Fibroblast of lung (primary cell): ENCODE results near the gene SRRM3. TPM values are rescaled to one million over a fixed set of nuclear protein-coding genes. Genes with fewer than 3 reads are reported as not detected.
A peak's percentile ranks its signal among the peaks of the same experiment; 100 is the strongest.
"Not testable (repeated sequence)": the region's sequence is repeated elsewhere in the genome, so short reads cannot be mapped to it uniquely, and the experiment has no call there.

ENCODE experiments used
- DNase-seq, 2 donors: peaks; one replicate each; pipeline versions ENCODE4 v3.0.0 to v3.0.0-alpha.2; 2010; ENCODE audit warnings: low read depth in 2 of 2
- H2AFZ ChIP-seq: 2 replicates; pipeline ENCODE4 v1.5.1; 2012; ENCODE audit warnings: low read length, control low read depth, inconsistent platforms
- H3K27ac ChIP-seq: 2 replicates; pipeline ENCODE4 v1.5.1; 2011; ENCODE audit warnings: low read length, control low read depth; ENCODE audit not compliant: insufficient read depth
- H3K27me3 ChIP-seq: 2 replicates; pipeline ENCODE4 v1.5.1; 2011; ENCODE audit warnings: mild to moderate bottlenecking, low read length; ENCODE audit not compliant: control insufficient read depth, insufficient read depth
- H3K36me3 ChIP-seq: 2 replicates; pipeline ENCODE4 v1.5.1; 2011; ENCODE audit warnings: low read length; ENCODE audit not compliant: control insufficient read depth, insufficient read depth
- H3K4me1 ChIP-seq: 2 replicates; pipeline ENCODE4 v1.5.1; 2011; ENCODE audit warnings: low read length; ENCODE audit not compliant: control insufficient read depth, insufficient read depth; ENCODE audit errors: extremely low read depth
- H3K4me2 ChIP-seq: 2 replicates; pipeline ENCODE4 v1.5.1; 2011; ENCODE audit warnings: low read length, control low read depth; ENCODE audit not compliant: insufficient read depth; ENCODE audit errors: extremely low read depth
- H3K4me3 ChIP-seq, 4 experiments: fragments of 200-600 bp in 1 of 4; sonication (generic) in 1 of 4; replicated peaks in 1 of 4; 2 replicates each; pipeline ENCODE4 v1.5.1; 2011 to 2016; ENCODE audit warnings: low read length in 4 of 4, low read depth in 3 of 4, mild to moderate bottlenecking in 3 of 4, control low read depth in 2 of 4, inconsistent platforms in 1 of 4, mixed read lengths in 1 of 4; ENCODE audit not compliant: insufficient read depth in 1 of 4; ENCODE audit errors: control extremely low read depth in 1 of 4
- H3K79me2 ChIP-seq: 2 replicates; pipeline ENCODE4 v1.5.1; 2012; ENCODE audit warnings: mild to moderate bottlenecking, low read length, inconsistent platforms; ENCODE audit not compliant: control insufficient read depth, insufficient read depth
- H3K9ac ChIP-seq: 2 replicates; pipeline ENCODE4 v1.5.1; 2011; ENCODE audit warnings: mild to moderate bottlenecking, low read length, control low read depth; ENCODE audit not compliant: insufficient read depth
- H3K9me3 ChIP-seq: 2 replicates; pipeline ENCODE4 v1.5.1; 2012; ENCODE audit warnings: low read depth, low read length; ENCODE audit not compliant: control insufficient read depth, insufficient read depth
- H4K20me1 ChIP-seq: 2 replicates; pipeline ENCODE4 v1.5.1; 2011; ENCODE audit warnings: low read length; ENCODE audit not compliant: control insufficient read depth, insufficient read depth; ENCODE audit errors: extremely low read depth
- CTCF ChIP-seq, 2 donors: IDR thresholded peaks in 1 of 2; conservative IDR thresholded peaks in 1 of 2; 1 replicate in 1 of 2; 2 replicates in 1 of 2; pipeline ENCODE4 v1.5.1; 2011 to 2012; ENCODE audit warnings: low read length in 2 of 2, control low read depth in 1 of 2, inconsistent platforms in 1 of 2, low read depth in 1 of 2, mild to moderate bottlenecking in 1 of 2
- EZH2 ChIP-seq: IDR thresholded peaks from 2 replicates; pipeline ENCODE4 v1.5.1; 2012; ENCODE audit warnings: low read length, control low read depth, mild to moderate bottlenecking; ENCODE audit errors: missing control alignments
- polyA plus RNA-seq, 2 donors: library from polyadenylated mRNA; depleted of rRNA in 1 of 2; stranded (reverse) in 1 of 2; unstranded in 1 of 2; fragments of >200 nt; gene quantifications; 2 replicates each; pipeline ENCODE4 v1.2.1, GENCODE V29; 2011 to 2012; ENCODE audit warnings: missing spikeins in 1 of 2
- total RNA-seq: library from RNA; depleted of rRNA; stranded (reverse); fragments of >200 nt; gene quantifications from 2 replicates; pipeline ENCODE4 v1.2.1, GENCODE V29; 2014

SRRM3 gene
- total and polyA plus RNA-seq, 2 donors (not counting 1 experiment from before 2014, with no cell fraction given) = 0.40 to 1.7 TPM

GRCh38 chr7:76283254-76284159 is 81.8 kb downstream of the SRRM3 start:
- Histone ChIP-seq H3K9me3 (no peaks in the 10 kb centered on the region), H3K9ac (no peak overlapping the region), H3K4me1 (no peaks in the 10 kb centered on the region), H3K27me3 (peaks cover 10% of the 10 kb centered on the region), H3K27ac (no peak overlapping the region), H2AFZ (no peak overlapping the region), H3K79me2 (no peaks in the 10 kb centered on the region), H3K36me3 (no peaks in the 10 kb centered on the region), H4K20me1 (no peaks in the 10 kb centered on the region), H3K4me3 (no peak overlapping the region), H3K4me2 (no peak overlapping the region)
- TF ChIP-seq EZH2 (peak; percentile 16), CTCF (conservative IDR thresholded peaks at IDR 0.05 in 1 of 2, IDR thresholded peaks at IDR 0.05 in 1 of 2; ENCODE audit: low read depth in 1 of 2, low read length in 2 of 2) (no peak)
- no peak for DNase-seq

- Histone ChIP-seq H2AFZ (no peak overlapping the region), H3K9me3 (no peaks in the 10 kb centered on the region), H3K4me3 (no peak overlapping the region), H3K79me2 (no peaks in the 10 kb centered on the region), H3K27me3 (peaks cover 3% of the 10 kb centered on the region), H3K36me3 (no peaks in the 10 kb centered on the region), H3K4me1 (peaks cover under 1% of the 10 kb centered on the region), H4K20me1 (no peaks in the 10 kb centered on the region), H3K27ac (no peak overlapping the region), H3K4me2 (no peak overlapping the region), H3K9ac (no peak overlapping the region)
- no peak for TF ChIP-seq EZH2
- TF ChIP-seq CTCF (conservative IDR thresholded peaks at IDR 0.05 in 1 of 2, IDR thresholded peaks at IDR 0.05 in 1 of 2; ENCODE audit: low read depth in 1 of 2, low read length in 2 of 2) = no peak
- no peak for DNase-seq
These were observed 84.1 kb downstream of the SRRM3 start for GRCh38 chr7:76285604-76286374.

- no peak for TF ChIP-seq CTCF (conservative IDR thresholded peaks at IDR 0.05 in 1 of 2, IDR thresholded peaks at IDR 0.05 in 1 of 2; ENCODE audit: low read depth in 1 of 2, low read length in 2 of 2)
- no peak for TF ChIP-seq EZH2
- H3K9me3 ChIP-seq = no peaks in the 10 kb centered on the region
- H3K36me3 ChIP-seq = no peaks in the 10 kb centered on the region
- no peak overlapping the region for H3K4me2 ChIP-seq
- no peak for DNase-seq
- no peak overlapping the region for H2AFZ ChIP-seq
- H3K4me1 ChIP-seq = peaks cover 7% of the 10 kb centered on the region
- no peak overlapping the region for H3K27ac ChIP-seq
- H3K27me3 ChIP-seq = no peaks in the 10 kb centered on the region
- no peaks in the 10 kb centered on the region for H4K20me1 ChIP-seq
- H3K79me2 ChIP-seq = no peaks in the 10 kb centered on the region
- H3K4me3 ChIP-seq = no peak overlapping the region
- no peak overlapping the region for H3K9ac ChIP-seq
These were observed 85.2 kb downstream of the SRRM3 start for GRCh38 chr7:76286842-76287403.

- not testable (repeated sequence) for H3K36me3 ChIP-seq, H3K4me3 ChIP-seq, H3K9ac ChIP-seq, H3K79me2 ChIP-seq, H3K9me3 ChIP-seq, H4K20me1 ChIP-seq, H3K27me3 ChIP-seq
- peak overlapping the region; percentile 86 for H3K27ac ChIP-seq
- peak in 1 of 2 donors; percentile 50 for DNase-seq
- H3K4me2 ChIP-seq = peak overlapping the region; percentile 68
- peaks cover 22% of the 10 kb centered on the region for H3K4me1 ChIP-seq
- peak overlapping the region; percentile 68 for H2AFZ ChIP-seq
These were observed 89.2 kb downstream of the SRRM3 start for GRCh38 chr7:76290847-76291350.
